ENCODE measurements around the gene NDUFA6.
"Not testable (repeated sequence)": the region's sequence is repeated elsewhere in the genome, so short reads cannot be mapped to it uniquely, and the experiment has no call there.

The NDUFA6 gene

DNA sequence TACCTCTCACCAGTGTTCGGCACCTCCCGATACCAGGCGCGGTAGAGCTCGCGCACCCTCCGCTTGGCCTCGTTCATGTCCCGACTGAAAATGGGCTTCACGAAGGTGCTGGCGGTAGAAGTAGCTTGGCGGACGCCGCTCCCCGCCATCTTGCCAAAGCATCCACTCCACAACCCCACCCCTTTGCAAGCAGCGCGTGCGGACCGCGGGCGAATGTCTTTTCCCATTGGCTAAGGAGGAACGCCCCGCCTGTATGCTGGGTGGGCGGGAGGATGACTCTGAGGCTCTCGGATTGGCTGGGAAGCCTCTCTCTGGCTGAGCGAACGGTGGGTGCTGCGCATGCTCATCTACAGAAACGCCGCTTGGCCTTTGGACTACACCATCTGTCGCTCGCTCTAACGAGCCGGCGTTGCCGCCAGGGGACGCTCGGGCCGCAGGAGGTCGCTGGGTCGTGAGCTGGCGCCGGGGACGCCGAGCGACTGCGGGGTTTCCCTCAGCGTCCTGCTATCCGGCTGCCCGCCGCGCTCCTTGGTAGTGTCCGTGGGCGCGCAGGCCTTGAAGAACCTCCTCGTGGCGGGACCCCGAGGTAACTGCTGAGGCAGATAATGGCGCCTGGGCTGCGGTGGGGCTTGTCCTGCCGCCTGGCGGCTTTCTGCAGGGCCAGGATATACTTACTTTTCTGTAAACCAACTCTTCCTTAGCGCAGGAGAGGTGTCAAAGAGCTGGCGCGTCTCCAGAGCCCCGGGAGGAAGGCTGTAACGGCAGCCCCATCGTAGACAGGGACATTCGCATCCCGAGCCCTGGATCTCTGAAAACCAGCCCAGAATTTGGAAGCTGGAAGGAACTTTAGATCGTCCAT lies at the start of gene NDUFA6:
NDUFA6 (minus strand) TSS at position 177 of the 859 bp plus-strand sequence; CDS start at position 149, 28 bp downstream.
- DNase-seq: peak; percentile 98

DNA sequence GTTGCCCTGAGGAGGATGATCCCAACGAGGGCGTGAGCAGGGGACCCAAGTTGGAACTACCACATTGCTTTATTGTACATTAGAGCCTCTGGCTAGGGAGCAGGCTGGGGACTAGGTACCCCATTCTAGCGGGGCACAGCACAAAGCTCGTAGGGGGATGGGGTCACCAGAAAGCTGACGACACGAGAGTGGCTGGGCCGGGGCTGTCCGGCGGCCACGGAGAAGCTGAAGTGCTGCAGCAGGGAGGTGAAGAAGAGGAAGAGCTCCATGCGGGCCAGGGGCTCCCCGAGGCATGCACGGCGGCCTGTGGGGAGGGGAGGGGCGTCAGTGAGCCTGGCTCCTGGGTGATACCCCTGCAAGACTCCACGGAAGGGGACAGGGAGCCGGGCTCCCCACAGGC lies 49.6 kb upstream of the NDUFA6 start:
- DNase-seq: not testable (repeated sequence)

DNA sequence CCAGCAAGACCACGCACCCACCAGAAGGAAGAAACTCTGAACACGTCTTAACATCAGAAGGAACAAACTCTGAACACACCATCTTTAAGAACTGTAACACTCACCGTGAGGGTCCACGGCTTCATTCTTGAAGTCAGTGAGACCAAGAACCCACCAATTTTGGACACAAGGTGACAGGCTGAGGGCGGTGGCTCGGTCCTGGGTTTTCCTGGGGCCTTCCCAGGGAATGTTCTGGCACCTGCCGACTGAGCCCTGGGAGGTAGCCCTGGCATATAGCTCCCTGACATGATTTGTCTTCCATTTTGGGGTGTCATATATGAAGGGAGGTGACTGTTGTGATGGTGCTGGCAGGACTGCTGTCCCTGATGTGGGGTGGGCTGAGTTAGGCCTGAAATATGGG lies 48.9 kb upstream of the NDUFA6 start:
- not testable (repeated sequence) for DNase-seq

DNA sequence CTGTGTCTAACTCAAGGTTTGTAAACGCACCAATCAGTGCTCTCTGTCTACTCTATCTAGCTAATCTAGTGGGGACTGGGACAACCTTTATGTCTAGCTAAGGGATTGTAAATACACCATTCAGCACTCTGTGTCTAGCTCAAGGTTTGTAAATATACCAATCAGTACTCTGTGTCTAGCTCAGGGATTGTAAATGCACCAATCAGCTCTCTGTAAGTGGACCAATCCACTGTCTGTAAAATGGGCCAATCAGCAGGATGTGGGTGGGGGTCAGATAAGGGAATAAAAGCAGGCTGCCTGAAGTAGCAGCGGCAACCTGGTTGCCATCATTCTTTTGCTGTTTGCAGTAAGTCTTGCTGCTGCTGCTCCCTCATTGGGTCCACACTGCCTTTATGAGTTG lies 48.4 kb upstream of the NDUFA6 start:
- no peak for DNase-seq

DNA sequence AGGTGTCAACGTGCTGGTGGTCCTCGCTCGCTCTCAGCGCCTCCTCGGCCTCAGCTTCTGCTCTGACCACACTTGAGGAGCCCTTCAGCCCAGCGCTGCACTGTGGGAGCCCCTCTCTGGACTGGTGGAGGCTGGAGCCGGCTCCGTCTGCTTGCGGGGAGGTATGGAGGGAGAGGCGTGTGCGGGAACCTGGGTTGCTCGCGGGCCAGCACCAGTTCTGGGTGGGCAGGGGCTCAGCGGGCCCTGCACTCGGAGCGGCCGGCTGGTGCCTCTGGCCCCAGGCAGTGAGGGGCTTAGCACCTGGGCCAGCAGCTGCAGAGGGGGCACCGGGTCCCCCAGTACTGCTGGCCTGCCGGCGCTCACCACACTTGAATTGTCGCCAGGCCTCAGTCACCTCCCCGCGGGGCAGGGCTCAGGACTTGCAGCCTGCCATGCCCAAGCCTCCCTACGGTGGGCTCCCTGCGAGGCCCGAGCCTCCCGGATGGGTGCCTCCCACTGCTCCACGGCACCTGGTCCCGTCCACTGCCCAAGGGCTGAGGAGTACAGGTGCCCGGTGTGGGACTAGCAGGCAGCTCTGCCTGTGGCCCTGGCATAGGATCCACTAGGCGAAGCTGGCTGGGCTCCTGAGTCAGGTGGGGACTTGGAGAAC lies 47.7 kb upstream of the NDUFA6 start:
- no peak for DNase-seq

DNA sequence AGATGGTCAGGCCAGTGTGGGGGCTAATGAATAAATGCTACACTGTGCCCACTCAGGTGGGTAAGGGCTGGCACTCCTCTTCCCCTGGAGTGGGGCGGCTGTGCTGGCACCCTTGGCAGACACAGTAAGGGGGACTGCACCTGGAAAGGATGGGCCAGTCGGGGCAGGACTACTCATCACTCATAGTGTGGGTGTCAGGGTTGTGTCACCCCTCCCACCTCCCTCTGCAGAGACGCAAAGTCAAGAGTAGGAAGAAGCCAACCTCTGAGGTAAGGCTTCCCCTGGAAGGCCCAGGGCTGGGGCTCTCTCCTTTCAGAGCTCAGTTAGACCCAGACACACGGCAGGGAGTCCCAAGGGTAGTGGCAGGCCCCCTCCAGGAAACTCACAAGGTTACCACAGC lies 45.1 kb upstream of the NDUFA6 start:
- DNase-seq: not testable (repeated sequence)

DNA sequence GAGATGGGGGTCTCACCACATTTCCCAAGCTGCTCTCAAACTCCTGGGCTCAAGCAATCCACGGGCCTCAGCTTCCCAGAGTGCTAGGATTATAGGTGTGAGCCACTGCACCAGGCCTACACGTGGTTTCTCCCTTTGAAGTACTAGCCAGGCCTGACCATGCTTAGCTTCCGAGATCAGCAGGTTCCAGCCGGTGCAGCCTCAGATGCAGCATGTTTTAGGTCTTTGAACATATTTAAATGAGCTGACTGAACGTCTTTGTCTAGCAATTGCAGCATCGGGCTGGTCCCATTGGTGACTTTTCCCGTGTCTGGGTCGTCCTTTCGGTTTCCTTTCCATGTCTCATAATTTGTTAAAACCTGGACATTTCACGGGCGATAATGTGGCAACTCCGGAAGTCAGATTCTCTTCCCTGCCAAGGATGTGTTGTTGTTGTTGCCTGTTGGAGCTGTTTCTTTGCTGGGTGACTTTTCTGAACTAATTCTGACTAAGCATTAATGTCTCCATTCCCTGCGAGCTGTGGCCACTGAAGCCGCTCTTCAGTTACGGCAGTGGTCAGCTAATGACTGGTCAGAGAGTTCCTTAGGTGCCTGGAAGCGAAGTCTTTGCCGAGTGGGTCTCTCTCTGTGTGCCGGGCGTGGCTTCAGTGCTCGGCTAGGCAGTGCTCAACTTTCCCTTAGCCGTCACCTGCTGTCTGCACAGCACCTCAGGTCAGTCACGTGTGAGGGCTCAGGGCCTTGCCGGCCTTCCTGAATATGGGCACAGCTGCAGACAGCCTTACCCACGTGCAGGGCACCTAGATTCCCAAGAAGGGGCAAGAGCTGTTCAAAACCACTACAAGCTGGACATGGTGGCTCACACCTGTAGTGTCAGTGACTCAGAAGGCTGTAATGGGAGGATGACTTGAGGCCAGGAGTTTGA lies 43.8 kb upstream of the NDUFA6 start:
- no peak for DNase-seq

DNA sequence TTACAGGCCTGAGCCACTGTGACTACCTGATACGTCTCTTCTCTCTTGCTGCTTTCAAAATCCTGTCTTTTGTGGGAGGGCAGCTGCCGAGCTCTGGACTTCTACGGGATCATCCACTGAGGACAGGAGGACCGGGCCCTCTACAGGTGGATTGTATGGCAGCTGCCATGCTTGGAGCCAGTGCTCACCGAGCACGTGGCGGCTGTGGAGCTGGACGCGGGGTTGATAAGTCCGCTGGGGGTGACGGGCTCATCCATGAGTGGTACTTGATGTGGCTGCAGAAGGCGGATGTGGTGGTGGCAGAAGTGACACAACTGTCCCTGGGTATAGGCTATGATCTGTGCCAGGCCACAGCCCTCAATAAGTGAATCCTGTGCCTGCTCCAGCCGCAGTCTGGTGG lies 41.9 kb upstream of the NDUFA6 start:
- no peak for DNase-seq

DNA sequence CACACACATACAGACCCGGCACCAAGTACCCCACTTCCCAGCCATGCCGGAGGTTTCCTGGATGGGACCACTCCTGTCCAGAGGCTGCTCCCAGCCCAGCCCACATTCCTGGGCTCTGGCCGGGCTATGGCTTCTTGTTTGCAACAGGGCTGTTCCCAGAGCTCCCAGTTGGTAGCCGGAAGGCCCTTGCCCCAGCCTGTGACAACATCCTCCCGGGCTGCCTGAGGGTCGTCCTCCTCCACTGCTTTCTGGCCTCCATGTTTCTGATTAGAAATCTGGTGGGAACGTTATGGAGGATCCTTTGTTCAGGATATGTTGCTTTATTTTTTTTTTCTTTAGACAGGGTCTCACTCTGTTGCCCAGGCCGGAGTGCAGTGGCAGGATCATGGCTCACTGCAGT lies 41.0 kb upstream of the NDUFA6 start:
- no peak for DNase-seq

DNA sequence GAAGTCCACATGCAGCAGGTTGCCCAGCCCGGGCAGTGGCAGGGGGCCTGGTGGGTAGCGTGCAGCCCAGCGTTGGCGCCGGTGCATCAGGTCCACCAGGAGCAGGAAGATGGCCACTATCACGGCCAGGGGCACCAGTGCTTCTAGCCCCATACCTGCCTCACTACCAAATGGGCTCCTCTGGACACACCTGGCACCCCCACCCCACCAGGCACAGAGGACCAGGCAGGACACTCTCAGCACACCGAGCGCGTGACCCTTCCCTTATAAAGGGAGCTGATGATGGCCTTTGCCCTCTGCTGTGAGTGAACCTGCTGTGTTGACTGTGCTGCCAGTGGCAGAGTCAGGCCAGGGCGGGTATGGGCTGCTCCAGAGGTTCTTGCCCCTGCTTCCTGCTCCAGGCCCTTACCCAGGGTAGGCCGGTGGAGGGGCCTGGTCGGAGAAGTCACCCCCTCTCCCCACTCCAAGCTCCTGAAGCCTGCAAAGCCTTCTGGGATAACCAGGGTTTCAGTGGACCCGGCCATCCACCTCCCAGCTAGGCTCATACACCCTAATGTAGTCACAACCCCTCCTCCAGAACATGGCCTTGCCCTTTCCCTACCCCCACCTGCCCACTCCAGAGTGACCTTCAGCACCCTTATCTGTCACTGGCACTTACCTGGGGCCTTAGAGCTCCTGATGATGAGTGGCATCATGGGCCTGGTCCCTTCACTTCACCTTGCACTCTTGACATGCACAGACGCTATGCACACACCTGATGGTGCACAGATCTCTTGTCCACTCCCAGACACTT lies 40.3 kb upstream of the NDUFA6 start, which contains the start of gene CYP2D6:
CYP2D6 (minus strand) TSS at position 172 of the 793 bp plus-strand sequence; CDS start at position 153, 19 bp downstream.
- not testable (repeated sequence) for DNase-seq

DNA sequence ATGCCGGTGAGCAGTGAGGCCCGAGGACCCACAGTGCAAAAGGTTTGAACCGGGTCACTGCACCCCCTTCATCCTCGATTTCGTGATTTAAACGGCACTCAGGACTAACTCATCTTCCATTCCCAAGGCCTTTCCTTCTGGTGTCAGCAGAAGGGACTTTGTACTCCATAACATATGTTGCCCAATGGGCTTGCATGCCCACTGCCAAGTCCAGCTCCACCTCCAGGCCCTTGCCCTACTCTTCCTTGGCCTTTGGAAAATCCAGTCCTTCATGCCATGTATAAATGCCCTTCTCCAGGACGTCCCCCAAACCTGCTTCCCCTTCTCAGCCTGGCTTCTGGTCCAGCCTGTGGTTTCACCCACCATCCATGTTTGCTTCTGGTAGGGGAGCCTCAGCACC lies 39.6 kb upstream of the NDUFA6 start:
- not testable (repeated sequence) for DNase-seq

DNA sequence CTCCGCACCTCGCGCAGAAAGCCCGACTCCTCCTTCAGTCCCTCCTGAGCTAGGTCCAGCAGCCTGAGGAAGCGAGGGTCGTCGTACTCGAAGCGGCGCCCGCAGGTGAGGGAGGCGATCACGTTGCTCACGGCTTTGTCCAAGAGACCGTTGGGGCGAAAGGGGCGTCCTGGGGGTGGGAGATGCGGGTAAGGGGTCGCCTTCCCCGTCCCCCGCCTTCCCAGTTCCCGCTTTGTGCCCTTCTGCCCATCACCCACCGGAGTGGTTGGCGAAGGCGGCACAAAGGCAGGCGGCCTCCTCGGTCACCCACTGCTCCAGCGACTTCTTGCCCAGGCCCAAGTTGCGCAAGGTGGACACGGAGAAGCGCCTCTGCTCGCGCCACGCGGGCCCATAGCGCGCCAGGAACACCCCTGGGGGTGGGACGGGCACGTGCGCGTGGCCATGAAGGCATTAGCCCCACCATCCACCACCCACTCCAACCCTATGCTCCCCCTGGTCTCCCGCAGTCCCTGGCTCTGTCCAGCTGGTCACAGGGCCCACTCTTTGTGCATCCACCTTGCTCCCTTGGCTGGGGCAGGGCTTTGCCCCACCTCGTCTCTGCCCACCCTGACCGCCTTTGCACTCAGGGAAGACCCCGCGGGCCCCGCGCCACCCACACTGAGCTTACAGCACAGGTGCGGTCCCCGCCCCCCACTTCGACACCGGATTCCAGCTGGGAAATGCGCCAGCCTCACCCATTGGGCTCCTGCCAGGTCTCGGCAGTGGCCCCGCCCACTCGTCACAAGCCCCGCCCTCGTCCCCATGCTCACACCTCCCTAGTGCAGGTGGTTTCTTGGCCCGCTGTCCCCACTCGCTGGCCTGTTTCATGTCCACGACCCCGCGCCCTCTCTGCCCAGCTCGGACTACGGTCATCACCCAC lies 38.5 kb upstream of the NDUFA6 start:
- not testable (repeated sequence) for DNase-seq

DNA sequence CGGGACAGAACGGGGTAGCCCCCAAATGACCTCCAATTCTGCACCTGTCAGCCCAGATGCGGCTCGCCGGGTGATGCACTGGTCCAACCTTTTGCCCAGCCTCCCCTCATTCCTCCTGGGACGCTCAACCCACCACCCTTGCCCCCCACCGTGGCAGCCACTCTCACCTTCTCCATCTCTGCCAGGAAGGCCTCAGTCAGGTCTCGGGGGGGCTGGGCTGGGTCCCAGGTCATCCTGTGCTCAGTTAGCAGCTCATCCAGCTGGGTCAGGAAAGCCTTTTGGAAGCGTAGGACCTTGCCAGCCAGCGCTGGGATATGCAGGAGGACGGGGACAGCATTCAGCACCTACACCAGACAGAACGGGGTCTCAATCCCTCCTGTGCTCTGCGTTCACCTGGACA lies 37.4 kb upstream of the NDUFA6 start:
- not testable (repeated sequence) for DNase-seq

DNA sequence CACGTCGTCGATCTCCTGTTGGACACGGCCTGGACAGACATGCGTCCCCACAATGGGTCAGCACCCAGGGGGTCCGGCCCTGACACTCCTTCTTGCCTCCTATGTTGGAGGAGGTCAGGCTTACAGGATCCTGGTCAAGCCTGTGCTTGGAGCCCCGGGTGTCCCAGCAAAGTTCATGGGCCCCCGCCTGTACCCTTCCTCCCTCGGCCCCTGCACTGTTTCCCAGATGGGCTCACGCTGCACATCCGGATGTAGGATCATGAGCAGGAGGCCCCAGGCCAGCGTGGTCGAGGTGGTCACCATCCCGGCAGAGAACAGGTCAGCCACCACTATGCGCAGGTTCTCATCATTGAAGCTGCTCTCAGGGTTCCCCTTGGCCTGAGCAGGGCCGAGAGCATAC lies 37.0 kb upstream of the NDUFA6 start:
- no peak for DNase-seq

DNA sequence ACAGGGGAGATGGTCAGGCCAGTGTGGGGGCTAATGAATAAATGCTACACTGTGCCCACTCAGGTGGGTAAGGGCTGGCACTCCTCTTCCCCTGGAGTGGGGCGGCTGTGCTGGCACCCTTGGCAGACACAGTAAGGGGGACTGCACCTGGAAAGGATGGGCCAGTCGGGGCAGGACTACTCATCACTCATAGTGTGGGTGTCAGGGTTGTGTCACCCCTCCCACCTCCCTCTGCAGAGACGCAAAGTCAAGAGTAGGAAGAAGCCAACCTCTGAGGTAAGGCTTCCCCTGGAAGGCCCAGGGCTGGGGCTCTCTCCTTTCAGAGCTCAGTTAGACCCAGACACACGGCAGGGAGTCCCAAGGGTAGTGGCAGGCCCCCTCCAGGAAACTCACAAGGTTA lies 33.0 kb upstream of the NDUFA6 start:
- not testable (repeated sequence) for DNase-seq

DNA sequence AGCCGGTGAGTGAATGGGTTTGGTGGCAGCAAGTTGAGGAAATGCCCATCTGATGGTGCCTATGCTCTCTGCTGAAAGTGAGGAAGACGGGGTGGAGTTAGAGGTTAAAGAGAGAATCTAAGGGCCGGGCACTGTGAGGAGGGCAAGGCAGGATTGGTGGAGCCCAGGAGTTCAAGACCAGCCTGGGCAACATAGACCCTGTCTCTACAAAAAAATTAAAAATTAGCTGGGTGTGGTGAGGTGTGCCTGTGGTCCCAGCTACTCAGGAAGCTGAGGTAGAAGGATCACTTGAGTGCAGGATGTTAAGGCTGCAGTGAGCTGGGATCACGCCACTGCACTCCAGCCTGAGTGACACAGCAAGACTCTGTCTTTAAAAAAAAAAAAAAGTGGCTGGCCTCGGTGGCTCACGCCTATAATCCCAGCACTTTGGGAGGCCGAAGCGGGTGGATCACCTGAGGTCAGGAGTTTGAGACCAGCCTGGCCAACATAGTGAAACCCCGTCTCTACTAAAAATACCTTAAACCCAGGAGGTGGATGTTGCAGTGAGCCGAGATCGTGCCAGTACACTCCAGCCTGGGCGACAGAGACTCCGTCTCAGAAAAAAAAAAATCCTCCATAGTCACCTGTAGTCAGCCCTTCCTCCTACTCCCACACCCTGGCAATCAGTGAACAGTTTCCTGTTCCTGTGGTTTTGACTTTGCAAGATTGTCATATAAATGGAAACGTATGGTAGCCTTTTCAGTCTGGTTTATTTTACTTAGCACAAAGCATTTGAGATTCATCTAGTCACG lies 29.9 kb upstream of the NDUFA6 start:
- not testable (repeated sequence) for DNase-seq

DNA sequence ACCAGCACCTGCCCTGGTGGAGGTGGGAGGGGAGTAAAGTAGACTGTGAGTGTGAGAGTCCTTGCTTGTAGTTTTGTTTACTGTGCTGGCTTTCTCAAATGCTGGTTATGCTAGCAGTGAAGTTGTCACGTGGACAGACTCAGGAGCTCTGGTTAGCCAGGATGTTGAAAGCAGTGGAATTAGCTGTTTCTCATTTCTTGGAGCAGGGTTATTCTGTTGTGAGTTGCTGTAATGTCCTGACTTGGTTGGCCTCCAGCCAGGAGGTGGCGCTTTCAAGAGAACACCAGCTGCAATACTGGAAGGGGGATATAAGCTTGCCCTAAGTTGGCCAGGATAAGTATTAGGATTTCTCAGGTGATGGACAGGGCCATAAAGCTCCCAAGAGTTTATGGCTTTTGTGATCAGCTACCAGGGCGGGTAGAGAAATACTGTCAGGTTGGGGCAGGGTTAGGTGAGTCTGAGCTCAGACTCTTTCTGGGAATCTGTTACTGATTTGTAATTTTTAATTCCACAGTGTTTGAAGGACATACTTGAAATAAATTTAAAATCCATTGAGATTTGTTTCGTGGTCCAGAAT lies 26.4 kb upstream of the NDUFA6 start:
- DNase-seq: no peak

DNA sequence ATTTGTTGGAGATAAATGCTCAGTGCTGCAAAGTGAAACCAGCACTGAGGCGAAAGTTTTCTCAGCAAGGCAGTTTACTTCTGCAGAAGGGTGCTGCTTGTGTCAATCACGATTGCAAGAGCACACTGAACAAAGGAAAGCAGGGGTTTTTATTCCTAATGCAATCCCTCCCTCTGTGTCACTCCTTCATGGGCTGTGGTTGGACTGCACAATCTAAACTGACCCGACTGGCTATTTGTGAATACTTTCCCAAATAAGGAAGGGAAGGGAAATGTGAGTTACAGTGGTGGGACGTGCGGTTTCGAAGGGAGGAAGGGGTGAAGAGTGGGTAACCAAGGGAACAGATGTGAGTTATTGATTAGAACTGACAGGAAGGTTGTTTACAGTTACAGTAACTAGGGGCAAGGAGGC lies 24.9 kb upstream of the NDUFA6 start:
- DNase-seq: not testable (repeated sequence)

DNA sequence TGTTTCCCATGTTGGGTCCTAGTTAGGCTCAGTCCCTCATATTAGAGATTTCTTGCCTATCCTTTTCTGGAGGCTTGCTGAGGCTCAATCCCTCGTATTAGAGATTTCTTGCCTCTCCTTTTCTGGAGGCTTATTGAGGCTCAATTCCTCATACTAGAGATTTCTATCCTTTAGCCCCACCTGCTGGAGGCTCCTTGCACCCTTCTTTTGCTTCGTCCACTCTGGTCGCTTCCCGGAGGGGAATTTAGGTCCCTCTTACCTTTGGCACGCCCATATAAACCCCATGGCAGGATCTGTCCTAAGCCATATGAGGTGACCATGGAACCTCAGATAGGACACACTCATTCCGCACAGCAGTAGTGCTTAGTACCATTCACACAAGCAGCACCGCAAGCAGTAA lies 24.1 kb upstream of the NDUFA6 start:
- DNase-seq: no peak

DNA sequence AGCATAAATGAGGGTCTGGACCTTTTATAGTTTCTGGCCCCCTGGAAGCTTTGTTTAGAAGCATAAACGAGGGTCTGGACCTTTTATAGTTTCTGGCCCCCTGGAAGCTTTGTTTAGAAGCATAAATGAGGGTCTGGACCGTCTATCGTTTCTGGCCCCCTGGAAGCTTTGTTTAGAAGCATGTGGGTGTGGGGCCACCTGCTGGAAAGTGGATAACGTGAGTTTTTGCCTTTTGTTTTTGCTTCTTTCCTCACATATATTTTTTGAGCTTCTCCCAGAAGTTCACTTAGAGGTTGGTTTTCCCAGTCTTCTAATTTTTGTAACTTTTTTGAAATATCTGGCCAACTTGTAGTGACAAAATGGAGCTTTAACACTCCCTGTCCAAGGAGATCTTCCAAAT lies 22.2 kb upstream of the NDUFA6 start:
- not testable (repeated sequence) for DNase-seq

Data from SHP77 treated with DMSO at 0.1 percent for 48 hours (cell line).